Measurements from ENCODE around the gene C2orf68.
"Not testable (repeated sequence)": the region's sequence is repeated elsewhere in the genome, so short reads cannot be mapped to it uniquely, and the experiment has no call there.

Gene C2orf68

DNA sequence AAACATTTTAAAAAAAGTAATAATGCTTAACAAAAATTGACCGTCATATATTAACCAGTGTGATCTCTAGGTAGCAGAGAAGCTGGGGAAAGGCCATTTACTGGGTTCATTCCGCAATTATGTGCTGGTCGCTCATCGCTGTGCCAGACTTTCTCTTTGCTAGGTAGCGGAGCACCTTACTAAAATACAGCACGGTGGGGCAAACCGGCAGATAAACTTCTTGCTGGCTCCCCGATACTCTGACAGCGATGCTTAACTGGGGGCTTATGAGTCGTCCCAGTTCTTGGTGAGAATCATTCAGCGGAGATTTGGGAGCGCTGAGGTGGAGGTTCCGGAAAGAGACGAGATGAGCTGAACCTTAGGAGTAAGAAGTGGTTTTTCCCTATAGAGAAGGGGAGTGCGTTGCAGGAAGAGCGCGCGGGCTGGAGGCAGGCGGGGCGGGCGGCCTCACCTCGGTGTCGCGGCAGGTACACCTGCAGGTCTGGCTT, 605 bp downstream of the C2orf68 start:
- Mint-ChIP-seq H3K36me3 (peaks cover 6% of the 10 kb centered on the region), H3K9me3 (ENCODE audit: low read depth) (no peaks in the 10 kb centered on the region), H3K4me1 (ENCODE audit: low read depth) (peaks cover 24% of the 10 kb centered on the region), H3K27ac (peak overlapping the region; percentile 90), H3K27me3 (no peaks in the 10 kb centered on the region), H3K4me3 (peak overlapping the region; percentile 95)

DNA sequence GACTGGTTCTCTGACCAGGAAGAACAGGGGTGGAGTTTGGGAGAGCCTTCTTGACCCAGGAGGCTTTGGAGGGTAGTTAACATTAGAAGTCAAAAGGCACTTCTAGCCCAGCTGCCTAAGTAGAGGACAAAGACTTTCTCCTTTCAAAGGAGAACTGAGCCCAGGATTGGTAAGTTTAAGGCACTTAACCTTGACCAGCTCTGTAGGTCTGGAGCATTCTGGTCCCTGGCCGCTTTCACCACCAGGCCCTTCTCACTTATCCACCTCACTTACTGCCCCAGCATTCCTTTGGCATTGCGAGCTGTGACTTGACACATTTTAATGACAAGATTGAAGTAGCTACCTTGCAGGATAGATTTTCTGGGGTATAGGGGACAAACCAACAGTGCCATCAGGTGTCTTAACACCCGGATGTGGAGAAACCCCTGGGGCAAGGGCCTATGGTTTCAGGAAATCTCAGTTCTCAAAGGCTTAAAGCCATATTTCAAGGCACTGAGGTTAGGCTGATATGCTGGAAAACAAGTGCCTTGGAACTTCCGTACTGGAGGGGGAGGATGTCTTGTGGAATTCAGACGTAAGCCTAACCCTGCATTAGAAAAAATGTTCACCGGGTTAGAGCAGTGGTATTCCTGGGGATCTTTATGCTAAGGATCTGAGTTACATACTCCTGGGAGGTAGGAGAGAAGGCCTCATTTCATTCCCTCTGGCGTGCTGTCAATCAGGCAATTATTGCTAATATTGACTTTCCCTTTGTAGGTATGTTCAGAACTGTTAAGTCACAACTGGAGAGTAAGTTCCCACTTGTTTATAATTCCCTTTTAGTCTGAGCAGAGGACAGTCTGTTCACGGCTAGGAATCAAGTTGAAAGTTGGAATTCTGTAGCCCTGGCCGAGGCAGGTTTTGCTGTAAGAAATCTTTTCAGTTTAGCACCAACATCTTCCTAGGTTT, 4.3 kb downstream of the C2orf68 start:
- Mint-ChIP-seq H3K4me1 (ENCODE audit: low read depth) (peaks cover 39% of the 10 kb centered on the region), H3K4me3 (no peak overlapping the region), H3K27ac (peak overlapping the region; percentile 66), H3K27me3 (no peaks in the 10 kb centered on the region), H3K9me3 (ENCODE audit: low read depth) (no peaks in the 10 kb centered on the region), H3K36me3 (peaks cover 6% of the 10 kb centered on the region)

DNA sequence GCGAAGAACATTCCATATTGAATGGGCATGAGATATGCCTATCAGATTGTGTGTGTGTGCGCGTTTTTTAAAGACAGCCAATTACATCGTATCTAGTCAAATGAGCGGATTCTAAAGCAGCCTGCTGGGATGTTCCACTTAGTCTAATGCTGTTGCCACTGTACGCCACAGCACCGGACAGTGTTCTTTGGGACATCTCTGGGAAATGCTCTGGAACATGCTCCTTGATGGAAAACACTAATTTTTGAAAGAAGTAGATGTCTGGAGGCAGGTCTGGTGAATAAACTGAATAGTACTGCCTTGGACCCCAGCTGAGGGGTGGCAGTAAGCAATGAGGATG, 5.8 kb downstream of the C2orf68 start:
- Mint-ChIP-seq H3K9me3 (ENCODE audit: low read depth) (no peaks in the 10 kb centered on the region), H3K27me3 (no peaks in the 10 kb centered on the region), H3K36me3 (peaks cover 6% of the 10 kb centered on the region), H3K4me1 (ENCODE audit: low read depth) (peaks cover 41% of the 10 kb centered on the region), H3K4me3 (no peak overlapping the region), H3K27ac (peak overlapping the region; percentile 58)

DNA sequence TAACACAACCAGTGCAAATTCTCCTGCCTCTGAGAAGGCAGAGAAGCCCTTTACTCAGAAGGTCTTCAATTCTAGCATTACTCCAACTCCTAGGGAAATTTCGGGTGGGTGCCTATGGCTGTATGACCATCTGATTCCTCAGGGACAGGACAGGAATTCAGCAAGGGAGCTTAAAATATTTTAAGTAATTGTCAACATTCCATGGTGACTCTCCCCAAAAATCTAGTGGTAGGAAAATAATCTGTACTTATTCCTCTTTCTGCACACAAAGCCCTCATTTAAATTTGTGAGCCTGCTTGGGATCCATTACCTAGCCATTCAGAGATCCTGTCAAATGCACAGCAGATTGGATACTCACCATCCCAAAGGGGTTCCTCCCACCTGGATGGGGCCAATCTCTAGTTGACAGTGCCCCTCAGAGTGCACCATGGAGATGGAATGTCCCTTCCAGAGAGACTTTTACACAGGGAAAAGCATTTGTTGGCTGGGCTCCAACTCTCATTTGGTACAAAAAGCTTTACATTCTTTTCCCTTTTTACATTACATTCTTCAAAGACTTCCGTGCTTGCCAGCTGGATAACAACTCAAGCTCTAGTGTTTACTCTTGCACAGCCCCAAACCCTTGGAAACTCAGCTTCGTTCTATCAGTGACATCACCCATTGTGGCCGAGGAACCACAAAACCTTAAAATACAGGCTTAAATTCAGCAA, 6.3 kb downstream of the C2orf68 start:
- Mint-ChIP-seq H3K27ac (peak overlapping the region; percentile 58), H3K4me3 (no peak overlapping the region), H3K4me1 (ENCODE audit: low read depth) (peaks cover 41% of the 10 kb centered on the region)

DNA sequence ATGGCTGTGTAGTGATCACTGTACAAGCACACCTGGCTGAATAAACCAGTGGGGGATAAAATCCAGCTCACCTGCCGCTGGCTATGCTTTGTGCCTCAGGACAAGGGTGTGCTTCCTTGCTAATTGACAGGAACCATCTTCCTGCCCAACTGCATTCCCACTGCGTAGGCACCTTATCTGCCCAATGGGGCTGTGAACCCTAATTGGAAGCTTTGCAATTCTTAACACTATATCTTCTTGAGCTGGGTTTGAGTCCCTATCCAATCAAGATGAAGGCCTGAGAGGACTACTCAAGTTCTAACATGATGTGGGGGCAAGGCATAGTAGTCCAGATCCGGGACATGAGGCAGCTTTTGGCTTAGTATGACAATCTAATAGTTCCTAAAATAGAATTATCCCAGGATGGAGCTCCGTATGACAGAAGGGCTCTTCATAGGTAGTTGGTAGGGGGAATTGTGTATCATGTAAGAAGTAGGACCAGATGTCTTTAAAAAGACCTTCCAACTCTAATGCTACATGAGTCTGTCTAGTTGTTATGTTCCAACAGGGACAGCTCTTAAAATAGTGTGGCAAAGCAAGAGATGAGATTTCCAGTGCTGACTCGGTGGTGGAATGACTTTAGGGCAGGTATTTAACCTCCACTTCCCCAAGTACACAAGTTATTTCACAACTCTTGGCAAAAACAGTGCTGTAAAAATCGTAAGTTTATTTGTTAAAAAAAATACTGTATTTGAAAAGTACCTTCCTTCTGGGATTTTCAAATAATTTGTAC, 7.1 kb downstream of the C2orf68 start:
- peak overlapping the region; percentile 90 for H3K4me3 Mint-ChIP-seq
- H3K27me3 Mint-ChIP-seq: no peaks in the 10 kb centered on the region
- H3K4me1 Mint-ChIP-seq (ENCODE audit: low read depth): peaks cover 36% of the 10 kb centered on the region
- peak overlapping the region; percentile 16 for H3K27ac Mint-ChIP-seq
- peaks cover 3% of the 10 kb centered on the region for H3K36me3 Mint-ChIP-seq
- H3K9me3 Mint-ChIP-seq (ENCODE audit: low read depth): no peaks in the 10 kb centered on the region

More for the DNA sequence above, 6.3 kb downstream of the C2orf68 start:
- Mint-ChIP-seq H3K9me3 (ENCODE audit: low read depth) (no peaks in the 10 kb centered on the region), H3K27me3 (no peaks in the 10 kb centered on the region), H3K36me3 (peaks cover 6% of the 10 kb centered on the region)

DNA sequence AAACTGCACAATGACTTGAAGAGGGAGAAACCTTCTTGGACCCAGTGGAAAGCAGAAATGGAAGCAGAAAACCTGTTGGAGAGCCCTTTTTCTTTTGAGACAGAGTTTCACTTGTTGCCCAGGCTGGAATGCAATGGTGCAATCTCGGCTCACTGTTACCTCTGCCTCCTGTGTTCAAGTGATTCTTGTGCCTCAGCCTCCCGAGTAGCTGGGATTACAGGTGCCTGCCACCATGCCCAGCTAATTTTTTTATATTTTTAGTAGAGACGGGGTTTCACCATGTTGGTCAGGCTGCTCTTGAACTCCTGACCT, 7.8 kb downstream of the C2orf68 start:
- H3K4me3 Mint-ChIP-seq: peak overlapping the region; percentile 90

DNA sequence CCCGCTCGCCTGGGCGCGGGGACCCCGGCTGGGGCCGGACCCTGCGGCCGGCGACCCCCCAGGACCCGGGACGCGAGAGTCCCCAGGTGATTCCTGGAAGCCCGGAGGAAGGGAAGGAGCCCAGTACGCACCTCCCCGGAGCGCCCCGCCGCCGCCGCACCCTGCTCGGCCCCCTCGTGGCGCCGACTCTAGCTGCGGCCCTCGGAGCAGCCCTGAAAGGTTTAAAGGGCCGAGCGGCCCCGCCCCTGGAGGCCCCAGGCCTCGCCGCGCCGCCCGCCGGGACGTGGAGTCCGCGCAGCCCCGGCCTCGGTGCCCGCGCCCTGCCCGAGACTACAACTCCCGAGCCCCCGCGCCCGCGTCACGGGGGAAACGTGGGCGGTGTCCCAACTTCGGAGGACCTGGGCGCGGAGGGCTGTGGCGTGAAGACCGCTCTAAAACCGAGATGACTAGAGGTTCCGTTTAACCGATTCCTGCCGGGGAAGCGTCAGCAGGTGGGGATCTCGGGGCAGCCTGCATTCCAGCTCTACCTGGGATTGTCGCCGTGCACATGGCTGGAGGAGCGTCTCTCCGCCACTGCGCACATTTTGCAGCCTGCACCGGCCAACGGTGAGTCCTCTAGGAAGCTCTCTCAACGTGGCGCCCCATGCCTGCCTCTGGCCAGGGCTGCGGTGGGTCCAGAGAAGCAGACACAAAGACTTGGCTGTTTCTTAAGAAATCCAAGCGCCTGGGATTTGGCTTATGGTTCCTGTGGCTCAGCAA, 9.2 kb downstream of the C2orf68 start, which contains the start of gene TMEM150A:
TSS of gene TMEM150A (minus strand) at position 223 of the 759 bp plus-strand sequence. CDS start 750 bp downstream, outside the sequence.
- peaks cover 29% of the 10 kb centered on the region for H3K4me1 Mint-ChIP-seq (ENCODE audit: low read depth)
- peak within 1 kb of the TSS; percentile 80 for H3K27ac Mint-ChIP-seq
- no peaks in the 10 kb centered on the region for H3K27me3 Mint-ChIP-seq
- H3K36me3 Mint-ChIP-seq: no peaks in the 10 kb centered on the region
- no peaks in the 10 kb centered on the region for H3K9me3 Mint-ChIP-seq (ENCODE audit: low read depth)
- H3K4me3 Mint-ChIP-seq: peak within 1 kb of the TSS; percentile 90

More for the DNA sequence above, 7.8 kb downstream of the C2orf68 start:
- not testable (repeated sequence) for H3K27me3 Mint-ChIP-seq; H3K36me3 Mint-ChIP-seq; H3K9me3 Mint-ChIP-seq (ENCODE audit: low read depth)
- peak overlapping the region; percentile 84 for H3K27ac Mint-ChIP-seq
- H3K4me1 Mint-ChIP-seq (ENCODE audit: low read depth): peaks cover 32% of the 10 kb centered on the region

DNA sequence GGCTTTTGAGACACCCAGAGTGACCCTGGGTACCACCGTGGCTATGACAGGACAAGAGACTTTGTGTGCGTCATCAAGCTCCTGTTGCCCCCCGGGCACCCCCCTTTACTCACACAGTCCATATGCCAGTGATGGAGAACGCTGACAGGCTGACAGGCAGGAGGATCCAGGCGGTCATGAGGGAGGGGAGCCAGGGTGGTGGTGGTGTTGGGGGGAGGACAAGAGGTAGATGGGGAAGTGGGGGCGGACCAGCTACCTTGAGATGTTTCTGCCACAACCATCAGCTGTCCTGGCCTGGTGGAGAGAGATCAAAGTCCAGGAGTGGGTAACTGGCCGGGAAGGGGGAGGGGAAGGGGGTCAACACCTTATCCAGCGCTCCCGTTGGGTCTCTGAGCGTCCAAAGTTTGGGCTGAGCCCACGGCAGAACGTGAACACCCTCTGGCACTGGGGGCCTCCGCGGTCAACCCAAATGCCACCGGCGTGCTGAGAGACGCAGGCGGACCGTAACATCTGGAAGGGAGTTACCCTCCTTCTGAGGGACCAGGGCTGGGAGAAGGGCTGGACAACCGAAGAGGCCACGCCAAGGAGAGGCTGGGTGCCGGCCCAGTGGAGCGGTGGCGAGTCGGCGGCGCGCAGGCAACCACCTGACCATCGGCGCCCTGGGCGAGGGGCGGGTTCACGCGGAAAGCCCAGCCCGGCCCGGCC, 9.9 kb downstream of the C2orf68 start:
- Mint-ChIP-seq H3K36me3 (no peaks in the 10 kb centered on the region), H3K4me3 (peak overlapping the region; percentile 87), H3K4me1 (ENCODE audit: low read depth) (peaks cover 32% of the 10 kb centered on the region), H3K27ac (peak overlapping the region; percentile 80), H3K9me3 (ENCODE audit: low read depth) (no peaks in the 10 kb centered on the region), H3K27me3 (no peaks in the 10 kb centered on the region)

DNA sequence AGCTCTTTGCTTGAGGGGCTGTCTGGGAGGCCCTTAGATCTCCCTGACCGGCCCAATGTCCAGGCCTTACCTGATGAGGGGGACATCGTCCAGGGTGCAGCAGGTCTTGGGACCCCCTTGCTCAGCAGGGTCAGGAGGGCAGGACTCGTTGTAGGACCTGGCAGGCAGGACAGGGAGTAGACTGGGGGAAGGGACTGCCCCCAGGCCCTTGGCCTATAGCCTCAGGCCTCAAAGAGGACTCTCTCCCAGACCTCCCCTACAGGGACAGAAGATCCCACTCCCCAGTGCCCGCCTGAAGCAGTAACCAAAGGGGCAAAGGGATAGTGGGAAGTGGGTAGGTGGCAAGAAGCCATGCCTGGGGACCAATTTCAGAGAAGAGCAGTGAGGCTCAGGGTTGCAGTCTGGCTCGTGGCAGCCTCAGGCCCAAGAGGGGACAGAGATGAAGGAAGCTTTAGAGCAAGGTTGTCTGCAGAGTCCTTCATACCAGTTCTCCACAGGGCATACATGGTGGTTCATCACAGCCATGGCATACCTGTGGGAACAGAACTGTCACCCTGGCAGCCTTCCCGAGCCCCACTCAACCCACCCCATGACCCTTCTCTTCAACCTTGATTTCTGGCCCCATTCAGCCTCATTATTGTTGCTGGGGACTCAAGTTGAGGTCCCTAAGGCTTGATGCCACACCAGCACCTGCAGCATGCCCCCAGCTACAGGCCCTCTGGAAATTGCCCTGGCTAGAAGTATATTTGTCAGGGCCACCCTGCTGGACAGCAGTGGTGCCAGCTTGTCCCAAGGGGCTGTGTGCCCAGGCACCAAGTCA, 10.7 kb downstream of the C2orf68 start:
- H3K9me3 Mint-ChIP-seq (ENCODE audit: low read depth): no peaks in the 10 kb centered on the region
- peaks cover 39% of the 10 kb centered on the region for H3K4me1 Mint-ChIP-seq (ENCODE audit: low read depth)
- H3K27ac Mint-ChIP-seq: peak overlapping the region; percentile 70
- H3K36me3 Mint-ChIP-seq: no peaks in the 10 kb centered on the region
- no peaks in the 10 kb centered on the region for H3K27me3 Mint-ChIP-seq
- peak overlapping the region; percentile 87 for H3K4me3 Mint-ChIP-seq

DNA sequence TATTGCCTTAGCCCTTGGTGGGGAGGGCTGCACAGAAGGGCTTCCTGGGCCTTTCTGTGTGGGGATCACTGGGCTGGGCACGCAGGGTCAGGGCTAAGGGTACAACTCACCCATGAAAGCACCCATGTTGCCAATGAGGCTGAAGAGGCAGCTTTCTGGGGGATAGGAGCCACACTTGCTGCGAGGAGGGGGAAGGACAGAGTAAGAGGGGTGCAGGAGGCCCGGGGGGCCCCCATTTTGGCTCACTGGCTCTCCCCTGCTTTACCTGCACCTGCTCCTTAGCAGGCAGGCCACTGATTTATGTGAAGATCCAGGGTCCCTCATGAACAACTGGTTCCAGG, 11.7 kb downstream of the C2orf68 start:
- peaks cover 44% of the 10 kb centered on the region for H3K4me1 Mint-ChIP-seq (ENCODE audit: low read depth)

DNA sequence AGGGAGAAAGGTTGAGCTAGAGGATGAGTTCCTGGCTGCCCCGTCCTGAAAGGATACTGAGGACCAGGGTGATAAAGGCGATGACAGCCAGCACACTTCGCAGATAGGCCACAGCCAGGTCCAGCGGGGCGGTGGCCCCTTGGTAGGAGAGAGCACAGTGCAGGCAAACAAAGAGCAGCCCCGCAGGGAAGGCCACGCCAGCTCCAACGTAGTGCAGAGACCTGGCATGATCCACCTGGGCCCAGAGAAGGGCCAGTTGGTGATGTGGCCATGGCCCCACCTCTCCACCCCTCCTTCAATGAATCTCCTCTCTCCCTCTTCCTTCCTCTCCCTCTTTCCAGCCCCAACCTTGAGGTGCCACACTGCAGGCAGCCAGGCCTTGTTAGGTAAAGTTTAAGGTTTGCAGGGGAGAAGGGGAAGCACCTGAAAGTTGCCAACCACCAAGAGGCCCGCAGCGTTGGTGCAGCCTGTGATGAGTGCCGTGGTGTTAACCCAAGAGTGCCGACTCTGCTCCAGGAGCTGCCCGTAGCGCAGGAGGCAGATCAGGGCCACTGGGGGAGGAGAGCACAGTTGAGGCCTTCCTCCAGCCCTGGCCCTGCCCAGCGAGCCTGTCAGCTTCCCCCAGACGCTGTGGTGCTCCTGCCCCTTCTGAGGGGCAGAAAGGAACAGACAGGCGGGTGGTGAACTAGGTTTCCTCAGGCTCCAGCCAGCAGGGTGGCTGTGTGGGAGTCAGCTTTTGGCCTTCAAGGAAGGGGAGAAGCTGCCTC, 12.2 kb downstream of the C2orf68 start:
- Mint-ChIP-seq H3K4me3 (no peak overlapping the region), H3K36me3 (no peaks in the 10 kb centered on the region), H3K4me1 (ENCODE audit: low read depth) (peaks cover 45% of the 10 kb centered on the region)

More for the DNA sequence above, 11.7 kb downstream of the C2orf68 start:
- H3K27ac Mint-ChIP-seq: no peak overlapping the region
- H3K27me3 Mint-ChIP-seq: no peaks in the 10 kb centered on the region
- peak overlapping the region; percentile 20 for H3K4me3 Mint-ChIP-seq
- H3K36me3 Mint-ChIP-seq: no peaks in the 10 kb centered on the region
- no peaks in the 10 kb centered on the region for H3K9me3 Mint-ChIP-seq (ENCODE audit: low read depth)

DNA sequence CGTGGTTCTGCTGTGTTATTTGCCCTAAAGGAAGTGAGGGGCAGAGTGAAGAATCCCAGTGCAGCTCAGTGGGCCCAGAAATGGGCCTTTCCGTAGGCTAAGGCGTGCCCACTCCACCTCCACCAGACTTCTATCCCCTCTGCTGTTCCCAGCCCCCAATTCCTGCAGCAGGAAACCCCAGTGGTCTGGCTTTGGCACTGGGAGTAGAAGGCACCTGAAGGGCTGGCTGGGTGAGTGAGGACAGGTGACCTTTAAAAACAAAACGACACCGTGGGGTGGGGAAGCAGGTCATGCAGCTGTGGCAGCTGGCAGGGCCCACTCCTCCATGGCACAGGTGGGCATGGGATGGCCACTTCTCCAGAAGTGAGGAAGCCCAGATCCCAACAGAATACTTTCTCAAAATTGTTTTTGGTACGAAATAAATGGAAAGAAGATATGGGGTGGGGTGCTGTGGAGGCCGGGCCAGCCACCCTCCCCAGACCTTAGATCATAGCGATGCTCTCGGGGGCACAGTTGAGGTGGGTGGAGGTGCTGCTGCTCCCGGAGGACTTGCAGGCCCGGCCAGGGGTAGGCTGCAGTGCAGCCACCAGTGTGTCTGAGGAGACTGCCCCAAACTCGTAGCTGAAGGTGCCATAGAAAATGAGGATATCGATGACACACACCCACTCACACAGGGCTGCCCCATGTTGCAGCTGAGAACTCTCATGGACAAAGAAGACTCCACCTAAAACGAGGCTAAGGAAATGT, 13.1 kb downstream of the C2orf68 start:
- peaks cover 46% of the 10 kb centered on the region for H3K4me1 Mint-ChIP-seq (ENCODE audit: low read depth)

More for the DNA sequence above, 12.2 kb downstream of the C2orf68 start:
- Mint-ChIP-seq H3K27me3 (no peaks in the 10 kb centered on the region), H3K9me3 (ENCODE audit: low read depth) (no peaks in the 10 kb centered on the region), H3K27ac (peak overlapping the region; percentile 28)

More for the DNA sequence above, 13.1 kb downstream of the C2orf68 start:
- H3K27me3 Mint-ChIP-seq: no peaks in the 10 kb centered on the region
- no peak overlapping the region for H3K4me3 Mint-ChIP-seq
- H3K36me3 Mint-ChIP-seq: no peaks in the 10 kb centered on the region
- no peak overlapping the region for H3K27ac Mint-ChIP-seq
- no peaks in the 10 kb centered on the region for H3K9me3 Mint-ChIP-seq (ENCODE audit: low read depth)
